A172 (cell line): ENCODE results near the gene ELOVL5. TPM values are rescaled to one million over a fixed set of nuclear protein-coding genes. Genes with fewer than 3 reads are reported as not detected.
A peak's percentile ranks its signal among the peaks of the same experiment; 100 is the strongest.
"Not testable (repeated sequence)": the region's sequence is repeated elsewhere in the genome, so short reads cannot be mapped to it uniquely, and the experiment has no call there.

Source experiments
- DNase-seq: peaks from one replicate; pipeline ENCODE4 v3.0.0-alpha.2; 2015; ENCODE audit warnings: low spot score
- total RNA-seq: library from RNA; depleted of rRNA; stranded (reverse); fragments of >200 nt; shearing (Covaris generic); gene quantifications from 2 replicates; pipeline ENCODE4 v1.2.3, GENCODE V29; 2014; rRNA removed

ELOVL5 gene, protein sequence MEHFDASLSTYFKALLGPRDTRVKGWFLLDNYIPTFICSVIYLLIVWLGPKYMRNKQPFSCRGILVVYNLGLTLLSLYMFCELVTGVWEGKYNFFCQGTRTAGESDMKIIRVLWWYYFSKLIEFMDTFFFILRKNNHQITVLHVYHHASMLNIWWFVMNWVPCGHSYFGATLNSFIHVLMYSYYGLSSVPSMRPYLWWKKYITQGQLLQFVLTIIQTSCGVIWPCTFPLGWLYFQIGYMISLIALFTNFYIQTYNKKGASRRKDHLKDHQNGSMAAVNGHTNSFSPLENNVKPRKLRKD
- total RNA-seq, result 57.3 and 74.4 TPM in 2 replicates

DNA sequence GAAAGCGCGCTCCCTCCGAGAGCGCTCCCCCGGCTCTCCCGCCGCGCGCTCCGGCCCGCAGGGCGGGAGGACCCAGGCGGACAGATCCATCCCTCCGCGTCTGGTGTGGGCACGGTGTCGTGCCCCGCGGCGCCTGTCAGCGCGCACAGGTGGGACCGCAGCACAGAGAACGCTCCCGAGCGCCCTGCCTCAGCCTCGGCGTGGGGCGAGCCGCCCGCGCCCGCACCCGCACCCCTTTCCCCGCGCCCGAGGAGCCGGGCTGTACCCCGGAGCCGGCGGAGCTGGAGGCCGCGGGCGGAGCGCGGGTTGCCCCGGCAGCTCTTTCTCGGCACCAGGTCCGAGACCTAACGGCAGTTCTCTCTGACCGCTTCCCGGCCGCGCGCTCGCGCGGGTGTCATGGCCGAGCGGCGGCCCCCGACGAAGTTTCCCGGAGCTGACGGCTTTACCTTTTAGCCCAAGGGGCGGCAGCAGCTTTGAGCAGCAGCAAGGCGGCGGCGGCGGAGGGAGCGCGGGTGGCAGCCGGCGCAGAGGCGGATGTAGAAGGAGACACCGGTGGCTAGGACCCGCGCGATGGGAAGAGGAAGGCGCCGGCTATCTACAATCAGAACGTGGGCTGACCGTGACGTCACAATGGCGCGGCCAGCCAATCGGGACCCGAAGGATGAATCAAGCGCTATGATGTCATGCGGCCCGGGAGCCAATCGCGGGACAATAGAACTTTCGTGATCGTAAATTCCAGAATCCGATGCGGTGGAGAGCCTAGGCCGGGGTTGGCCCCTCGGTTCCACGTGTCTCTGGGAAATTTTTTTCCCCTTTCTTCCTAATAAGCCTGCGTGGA lies at the start of gene ELOVL5:
ELOVL5 (minus strand) TSS at position 580 of the 838 bp plus-strand sequence. CDS start 53,251 bp downstream, outside the sequence.
- peak; percentile 94 for DNase-seq

DNA sequence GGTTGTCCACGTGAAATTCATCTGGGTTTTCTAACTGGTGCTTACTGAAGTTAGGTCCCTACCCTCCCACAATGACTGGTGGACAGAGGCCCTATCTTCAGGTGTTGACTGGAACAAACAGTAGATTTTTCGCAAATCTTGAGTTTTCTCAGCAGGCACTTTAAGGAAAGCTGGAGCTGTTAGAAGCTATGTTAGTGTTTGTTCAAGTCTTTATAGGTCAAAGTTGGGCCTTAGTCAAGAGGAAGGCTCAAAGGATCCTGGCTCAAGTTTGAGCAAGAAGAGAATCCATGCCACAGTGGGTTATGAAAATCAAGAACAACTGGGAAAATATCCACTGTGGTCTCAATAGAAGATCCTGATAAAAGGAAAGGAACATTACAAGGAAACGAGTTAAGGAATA lies 48.5 kb upstream of the ELOVL5 start:
- DNase-seq, result no peak

DNA sequence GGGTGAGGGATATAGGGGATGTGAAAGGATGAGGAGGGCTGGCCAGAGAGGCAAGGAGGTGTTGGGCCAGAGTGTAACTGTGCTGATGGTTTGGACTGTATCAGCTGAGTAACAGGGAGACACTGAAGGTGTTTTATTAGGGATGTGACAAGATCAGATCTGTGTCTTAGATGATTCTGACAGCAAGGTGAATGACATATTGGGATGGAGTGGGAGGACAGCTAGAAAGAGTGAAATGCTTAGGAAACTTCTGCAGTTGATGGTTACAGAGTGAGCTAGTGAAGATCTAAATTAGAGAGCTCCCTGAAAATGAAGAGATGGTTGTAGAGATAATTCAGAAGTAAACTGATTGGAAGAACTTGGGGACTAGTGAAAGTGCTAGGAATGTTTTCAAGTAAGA lies 47.2 kb upstream of the ELOVL5 start:
- DNase-seq, result no peak

DNA sequence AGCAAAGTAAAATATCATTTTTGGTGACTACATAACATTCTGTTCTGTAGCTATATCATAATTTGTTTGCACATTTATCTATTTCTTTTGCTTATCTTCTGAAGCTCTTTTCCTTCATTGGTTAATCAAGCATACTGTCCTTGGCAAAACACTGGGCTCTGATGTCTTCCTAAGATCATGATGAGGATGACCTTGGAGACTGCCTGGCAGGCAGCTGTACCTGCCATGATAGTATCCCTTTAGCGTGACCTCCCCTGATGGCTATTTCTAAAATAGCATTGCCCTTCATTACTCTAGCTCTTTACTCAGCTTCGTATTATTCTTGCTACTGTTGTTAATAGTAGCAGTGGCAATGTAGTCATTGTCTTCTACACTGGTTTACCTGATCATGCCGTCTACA lies 46.0 kb upstream of the ELOVL5 start:
- DNase-seq, result no peak

DNA sequence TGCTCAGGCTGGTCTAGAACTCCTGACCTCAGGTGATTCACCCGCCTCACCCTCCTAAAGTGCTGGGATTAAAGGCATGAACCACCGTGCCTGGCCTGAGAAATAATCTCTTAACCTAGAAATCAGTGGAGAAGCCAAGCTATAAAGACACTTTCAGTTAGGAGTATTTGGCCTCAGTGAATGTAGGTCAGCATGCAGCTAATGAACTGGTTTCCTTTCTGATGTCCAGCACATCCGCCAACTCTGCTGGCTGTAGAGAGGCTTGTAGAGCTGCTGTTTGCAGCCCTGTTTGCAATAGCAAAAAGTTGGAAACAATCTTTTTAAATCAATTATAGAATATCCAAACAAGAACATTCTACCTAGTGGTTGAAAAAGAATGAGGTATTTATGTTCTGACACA lies 42.4 kb upstream of the ELOVL5 start:
- DNase-seq, result no peak

DNA sequence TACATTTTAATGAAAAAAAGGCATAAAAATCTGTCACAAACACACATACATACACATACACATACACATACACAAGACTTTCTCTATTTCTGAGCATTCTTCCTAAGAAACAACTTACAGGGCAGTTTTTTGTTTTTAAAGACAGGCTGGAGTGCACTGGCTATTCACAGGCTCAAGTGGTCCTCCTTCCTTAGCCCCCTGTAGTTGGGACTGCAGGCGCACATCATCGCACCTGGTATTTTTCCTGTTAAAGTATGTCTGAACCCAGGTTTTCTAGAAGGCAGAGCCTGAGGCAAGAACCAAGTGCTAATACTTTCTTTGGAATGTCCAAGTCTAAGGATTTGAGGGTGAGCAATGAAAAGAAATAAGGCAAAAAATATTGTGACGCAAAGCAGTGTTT lies 41.3 kb upstream of the ELOVL5 start:
- DNase-seq, result no peak

DNA sequence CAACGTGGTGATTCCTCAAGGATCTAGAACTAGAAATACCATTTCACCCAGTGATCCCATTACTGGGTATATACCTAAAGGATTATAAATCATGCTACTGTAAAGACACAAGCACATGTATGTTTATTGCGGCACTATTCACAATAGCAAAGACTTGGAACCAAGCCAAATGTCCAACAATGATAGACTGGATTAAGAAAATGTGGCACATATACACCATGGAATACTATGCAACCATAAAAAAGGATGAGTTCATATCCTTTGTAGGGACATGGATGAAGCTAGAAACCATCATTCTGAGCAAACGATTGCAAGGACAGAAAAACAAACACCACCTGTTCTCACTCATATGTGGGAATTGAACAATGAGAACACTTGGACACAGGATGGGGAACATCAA lies 39.9 kb upstream of the ELOVL5 start:
- not testable (repeated sequence) for DNase-seq

DNA sequence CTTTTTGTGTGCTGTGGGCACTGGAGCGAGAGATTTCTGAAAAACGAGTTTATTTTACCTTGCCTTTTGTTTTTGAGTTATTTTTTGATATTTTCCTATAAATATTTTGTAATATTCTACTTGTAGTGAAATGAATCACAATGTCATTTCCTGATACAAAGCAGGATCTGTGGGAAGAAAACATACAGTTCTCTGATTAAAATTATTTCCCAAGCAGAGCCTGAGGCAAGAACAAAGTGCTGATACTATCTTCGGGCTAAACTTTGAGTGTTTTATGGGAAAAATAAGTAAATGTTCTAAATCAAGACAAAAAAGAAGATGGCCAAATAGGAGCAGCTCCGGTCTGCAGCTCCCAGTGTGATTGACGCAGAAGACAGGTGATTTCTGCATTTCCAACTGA lies 33.7 kb upstream of the ELOVL5 start:
- no peak for DNase-seq

DNA sequence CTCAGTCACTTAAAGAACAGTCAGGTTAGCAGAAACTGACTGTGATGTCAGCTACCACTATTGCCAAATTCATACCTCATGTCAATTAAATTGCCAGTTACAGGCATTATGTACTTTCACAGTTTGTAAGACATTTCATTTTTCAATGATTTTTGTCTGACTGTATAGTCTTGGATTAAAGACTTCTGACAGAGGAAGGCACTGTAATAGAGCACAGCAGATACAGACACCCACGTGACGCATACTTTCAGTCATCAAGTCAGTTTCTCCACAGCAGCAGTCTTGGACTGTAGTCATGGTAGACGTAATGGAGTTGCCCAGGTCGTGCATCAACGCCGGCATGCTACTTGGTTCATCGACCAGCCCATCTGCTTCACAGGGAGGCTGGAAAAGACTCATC lies 29.5 kb upstream of the ELOVL5 start:
- no peak for DNase-seq

DNA sequence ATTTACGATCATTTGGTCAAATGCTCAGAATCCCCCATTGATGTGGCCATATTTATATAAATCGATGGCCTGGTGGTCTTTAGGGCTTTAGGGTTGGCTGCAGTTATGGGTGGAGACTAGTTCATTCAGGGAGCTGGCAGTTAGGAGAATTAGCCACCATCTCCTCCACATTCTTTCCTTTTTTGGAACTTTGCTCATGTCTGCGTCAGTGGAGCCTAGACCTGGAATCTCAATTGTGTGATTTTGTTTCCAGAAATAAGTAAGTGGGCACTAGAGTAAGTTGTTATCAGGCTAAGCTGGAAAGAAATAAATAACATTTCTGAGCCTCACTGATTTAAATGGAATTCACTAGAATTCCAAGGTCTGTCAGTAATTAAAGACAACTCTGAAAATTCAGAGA lies 29.0 kb upstream of the ELOVL5 start:
- DNase-seq, result no peak

DNA sequence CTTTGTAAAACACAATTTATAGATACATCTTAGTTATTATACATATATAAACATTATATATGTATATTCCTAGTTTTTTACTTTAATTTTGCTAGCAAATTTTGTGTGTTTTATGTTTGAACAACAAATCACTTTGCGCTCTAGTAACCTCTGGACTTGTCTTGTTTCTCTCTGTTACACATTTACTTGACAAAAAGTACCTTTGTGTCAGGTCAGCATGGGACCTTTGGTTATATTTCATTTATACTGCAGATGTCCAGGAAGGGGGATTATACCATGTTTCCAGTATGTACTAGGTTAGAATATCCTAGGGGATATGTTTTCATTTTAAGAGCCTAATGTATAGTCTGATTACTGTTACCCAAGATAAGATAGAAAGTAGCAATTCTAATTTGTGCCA lies 28.5 kb upstream of the ELOVL5 start:
- DNase-seq, result no peak

DNA sequence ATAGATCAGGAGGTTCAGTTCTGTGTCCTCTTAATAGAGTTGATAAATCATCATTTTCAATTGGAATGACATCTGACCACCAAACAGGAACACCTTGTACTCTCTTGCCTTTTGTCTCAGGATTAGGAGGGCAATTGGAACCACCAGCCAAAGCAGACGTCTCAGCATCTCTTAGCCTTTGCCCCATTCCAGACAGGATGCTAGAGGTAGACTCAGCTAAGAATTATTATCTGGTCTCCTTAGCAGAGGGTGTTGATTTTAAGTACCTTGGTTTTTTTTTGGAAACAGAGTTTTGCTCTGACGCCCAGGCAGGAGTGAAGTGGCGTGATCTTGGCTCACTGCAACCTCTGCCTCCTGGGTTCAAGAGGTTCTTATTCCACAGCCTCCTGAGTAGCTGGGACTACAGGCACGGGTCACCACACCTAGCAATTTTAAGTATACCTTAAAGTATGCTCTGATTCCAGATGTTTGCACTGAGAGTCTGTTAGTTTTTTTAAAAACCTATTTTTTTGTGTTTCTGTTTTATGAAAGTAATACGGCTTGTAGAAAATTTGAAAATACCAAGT lies 28.0 kb upstream of the ELOVL5 start:
- no peak for DNase-seq

DNA sequence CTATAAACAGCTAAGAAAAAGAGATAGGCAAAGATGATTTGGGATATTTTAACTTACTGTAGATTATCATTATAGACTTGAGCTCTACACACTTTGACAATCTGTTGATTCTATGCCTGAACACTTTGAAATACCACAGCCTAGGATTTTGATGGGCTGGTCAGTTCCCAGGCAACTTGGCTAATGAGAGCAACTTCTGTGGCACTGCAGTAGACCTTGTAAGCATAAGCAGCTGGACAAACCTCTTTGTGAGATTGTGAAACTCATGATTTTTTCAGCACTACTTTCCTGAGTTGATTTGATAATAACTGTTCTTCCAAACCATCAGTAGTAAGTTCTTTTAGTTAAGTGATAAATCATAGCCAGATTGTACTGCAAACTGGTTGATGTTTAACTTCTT lies 27.1 kb upstream of the ELOVL5 start:
- DNase-seq, result no peak

DNA sequence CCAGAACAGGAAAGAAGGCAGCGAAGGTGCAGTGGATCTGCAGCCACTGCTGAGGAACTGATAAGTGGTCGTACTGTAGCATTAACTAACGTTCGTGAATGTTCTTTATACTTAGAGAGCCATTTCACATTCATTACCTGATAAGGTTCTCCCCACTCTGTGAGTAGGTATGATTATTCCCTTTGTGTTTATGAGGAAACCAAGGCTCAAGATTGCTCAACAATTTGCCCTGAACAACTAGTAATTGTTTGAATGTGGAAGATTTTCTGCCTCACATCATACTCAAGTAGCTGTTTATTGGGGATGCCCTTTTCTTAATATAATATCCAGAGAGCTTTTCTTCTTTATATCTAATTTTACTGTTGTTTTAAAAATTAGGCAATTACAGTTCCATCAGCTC lies 24.9 kb upstream of the ELOVL5 start:
- no peak for DNase-seq

DNA sequence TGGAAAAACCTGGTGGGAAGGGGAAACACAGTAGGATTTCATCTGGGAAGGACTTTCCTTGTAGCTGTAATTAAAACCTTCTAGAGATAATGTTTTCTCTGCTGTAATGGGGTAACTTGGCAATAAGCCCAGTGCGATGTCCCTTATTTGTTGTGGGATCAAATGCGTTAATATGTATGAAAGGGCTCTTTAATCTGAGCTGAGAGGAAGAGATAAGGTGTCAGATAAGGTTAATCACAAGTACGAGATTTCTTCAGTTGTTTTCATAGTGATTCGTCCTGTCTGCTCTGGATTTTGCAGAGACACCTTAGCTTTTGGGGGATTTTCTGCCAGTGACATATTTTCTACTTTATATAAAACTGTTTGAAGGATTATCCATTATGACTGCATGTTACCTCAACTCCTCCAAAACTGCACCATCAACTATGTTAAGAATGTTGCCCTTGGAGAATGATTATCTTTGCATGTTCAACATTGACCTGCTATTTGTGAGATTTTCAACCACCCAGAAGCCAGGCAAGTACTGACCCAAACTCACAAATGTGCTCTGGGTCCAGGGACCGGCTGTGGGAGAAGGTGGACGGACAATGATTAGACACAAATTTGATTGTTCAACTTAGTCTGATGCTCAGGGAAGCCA lies 21.2 kb upstream of the ELOVL5 start:
- DNase-seq, result no peak

DNA sequence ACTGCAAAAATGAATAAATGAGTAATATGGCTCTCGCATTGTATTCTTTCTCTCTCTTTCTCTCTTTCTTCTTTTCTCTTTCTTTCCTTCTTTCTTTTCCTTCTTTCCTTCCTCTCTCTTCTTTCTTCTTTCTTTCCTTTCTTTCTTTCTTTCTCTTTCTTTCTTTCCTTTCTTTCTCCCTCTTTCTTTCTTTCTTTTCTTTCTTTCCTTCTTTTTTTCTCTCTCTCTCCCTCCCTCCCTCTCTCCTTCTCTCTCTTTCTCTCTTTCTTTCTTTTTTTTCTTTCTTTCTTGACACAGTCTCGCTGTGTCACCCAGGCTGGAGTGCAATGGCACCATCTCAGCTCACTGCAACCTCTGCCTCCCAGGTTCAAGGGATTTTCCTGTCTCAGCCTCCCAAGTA lies 20.3 kb upstream of the ELOVL5 start:
- no peak for DNase-seq

DNA sequence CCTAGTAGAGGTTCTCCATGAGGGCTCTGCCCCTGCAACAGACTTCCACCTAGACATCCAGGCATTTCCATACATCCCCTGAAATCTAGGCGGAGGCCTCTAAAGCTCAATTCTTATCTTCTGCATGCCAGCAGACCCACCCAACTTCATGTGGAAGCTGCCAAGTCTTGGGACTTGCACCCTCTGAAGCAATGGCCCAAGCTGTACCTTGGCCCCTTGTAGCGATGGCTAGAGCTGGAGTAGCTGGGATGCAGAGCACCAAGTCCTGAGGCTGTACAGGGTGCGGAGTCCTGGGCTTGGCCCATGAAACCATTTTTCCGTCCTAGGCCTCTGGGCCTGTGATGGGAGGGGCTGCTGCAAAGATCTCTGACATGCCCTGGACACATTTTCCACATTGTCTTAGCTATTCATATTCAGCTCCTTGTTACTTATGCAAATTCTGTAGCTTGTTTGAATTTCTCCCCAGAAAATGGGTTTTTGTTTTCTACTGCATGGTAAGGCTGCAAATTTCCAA lies 17.4 kb upstream of the ELOVL5 start:
- DNase-seq, result no peak

DNA sequence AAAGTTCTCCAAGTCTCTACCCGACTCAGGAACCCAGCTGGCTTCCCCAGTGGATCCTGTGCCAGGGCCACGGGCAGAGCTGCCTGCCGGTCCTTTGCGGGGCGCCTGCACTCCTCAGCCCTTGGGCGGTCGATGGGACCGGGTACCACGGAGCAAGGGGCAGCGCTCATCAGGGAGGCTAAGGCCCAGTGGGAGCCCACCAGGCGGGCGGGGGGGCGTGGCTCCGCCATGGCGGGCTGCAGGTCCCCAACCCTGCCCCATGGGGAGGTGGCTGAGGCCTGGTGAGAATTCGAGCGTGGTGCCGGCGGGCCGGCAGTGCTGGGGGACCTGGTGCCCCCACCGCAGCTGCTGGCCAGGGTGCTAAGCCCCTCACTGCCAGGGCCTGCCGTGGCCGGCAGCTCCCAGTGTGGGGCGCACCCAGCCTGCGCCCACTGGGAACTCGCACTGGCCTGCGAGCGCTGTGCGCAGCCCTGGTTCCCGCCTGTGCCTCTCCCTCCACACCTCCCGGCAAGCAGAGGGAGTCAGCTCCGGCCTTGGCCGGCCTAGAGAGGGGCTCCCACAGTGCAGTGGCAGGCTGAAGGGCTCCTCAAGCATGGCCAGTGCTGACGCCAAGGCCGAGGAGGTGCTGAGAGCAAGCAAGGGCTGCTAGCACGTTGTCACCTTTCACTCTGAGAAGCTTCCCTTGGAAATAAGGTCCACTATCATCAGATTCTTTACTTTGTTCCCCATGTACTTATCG lies 14.8 kb upstream of the ELOVL5 start:
- DNase-seq, result no peak

DNA sequence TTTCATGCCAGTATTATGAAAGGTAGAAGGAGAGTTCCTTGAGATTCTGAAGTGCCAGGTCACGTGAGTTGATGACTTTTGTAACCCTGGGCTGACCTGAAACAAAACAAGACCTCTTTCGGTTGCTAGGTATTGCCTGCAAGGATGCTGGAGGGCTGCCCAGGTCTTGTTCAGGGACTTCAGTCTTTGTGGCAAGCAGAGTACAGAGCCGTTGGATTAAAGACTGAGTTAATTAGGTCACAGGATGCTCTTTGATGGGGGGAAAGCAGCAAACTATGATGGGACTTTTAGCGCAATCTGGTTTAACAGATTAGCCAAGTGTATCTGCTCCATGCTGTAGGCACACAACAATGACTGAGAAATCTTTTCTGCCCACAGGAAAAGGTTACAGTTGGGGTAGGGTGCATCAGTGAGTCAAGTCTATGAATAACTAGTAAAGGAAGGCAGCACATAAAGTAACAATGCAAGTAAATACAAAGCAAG lies 12.8 kb upstream of the ELOVL5 start:
- DNase-seq, result no peak

DNA sequence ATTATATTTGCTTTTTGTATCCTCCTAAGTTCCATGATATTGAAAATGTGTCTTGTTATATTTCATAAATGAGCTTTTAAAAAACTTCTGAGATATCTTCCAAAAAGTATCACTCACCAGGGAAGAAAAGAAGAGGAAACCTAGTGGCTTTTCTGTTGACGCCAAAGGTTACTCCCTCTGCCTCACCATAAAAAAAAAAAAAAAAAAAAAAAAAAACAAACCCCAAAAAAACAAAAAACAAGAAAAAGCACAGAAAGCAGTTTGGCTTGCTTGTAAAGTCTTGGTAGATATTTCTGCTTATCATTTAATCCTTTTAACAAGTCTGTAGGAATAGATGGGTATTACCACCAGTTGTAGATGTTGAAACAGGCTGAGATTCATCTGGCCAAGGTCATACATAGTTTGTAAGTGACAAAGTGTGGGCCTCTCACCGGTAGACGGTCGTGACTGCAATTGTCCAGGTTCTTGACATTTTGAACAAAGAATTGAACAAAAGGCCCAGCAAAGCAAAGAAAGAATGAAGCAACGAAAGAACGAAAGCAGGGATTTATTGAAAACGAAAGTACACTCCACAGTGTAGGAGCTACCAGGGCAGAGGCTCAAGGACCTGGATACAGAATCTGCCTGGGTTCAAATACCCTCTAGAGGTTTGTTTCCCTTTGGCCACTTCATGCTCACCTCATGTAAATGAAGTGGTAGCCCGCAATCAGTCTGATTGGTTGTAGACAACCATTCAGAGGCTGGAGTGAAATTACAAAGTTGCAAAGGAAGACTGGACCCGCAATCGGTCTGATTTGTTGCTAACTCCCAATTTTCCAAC lies 11.6 kb upstream of the ELOVL5 start:
- peak; percentile 28 for DNase-seq

DNA sequence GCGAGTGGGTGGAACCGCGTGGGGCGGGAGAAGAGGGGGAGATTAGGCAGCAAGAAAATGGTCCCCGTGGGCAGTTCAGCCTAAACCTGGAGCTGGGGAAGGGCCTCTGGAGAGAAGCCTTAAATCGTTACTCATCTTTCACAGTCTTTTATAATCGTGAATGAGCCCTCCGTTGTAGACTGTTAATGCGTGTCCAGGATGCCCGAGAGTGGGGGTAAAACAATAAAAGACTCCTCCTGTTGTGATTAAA lies 11.0 kb upstream of the ELOVL5 start:
- no peak for DNase-seq
